IPS-20b (cell line): ENCODE results near the gene MIEF1.
A peak's percentile ranks its signal among the peaks of the same experiment; 100 is the strongest.

Experiments used
- H3K27ac ChIP-seq: one replicate; pipeline ENCODE4 v1.5.1; 2013; ENCODE audit warnings: low read length
- H3K27me3 ChIP-seq: 2 replicates; pipeline ENCODE4 v1.6.1; 2013; ENCODE audit warnings: mild to moderate bottlenecking, low read length, inconsistent platforms; ENCODE audit not compliant: insufficient read depth
- H3K36me3 ChIP-seq: 2 replicates; pipeline ENCODE4 v1.6.1; 2013; ENCODE audit warnings: low read depth, mild to moderate bottlenecking, inconsistent platforms, low read length, moderate library complexity; ENCODE audit not compliant: insufficient read depth
- H3K4me1 ChIP-seq: 2 replicates; pipeline ENCODE4 v1.6.1; 2013; ENCODE audit warnings: mild to moderate bottlenecking, control low read depth, inconsistent platforms, low read length, moderate library complexity; ENCODE audit not compliant: insufficient read depth
- H3K4me3 ChIP-seq: 2 replicates; pipeline ENCODE4 v1.5.1; 2013; ENCODE audit warnings: mild to moderate bottlenecking, low read length, inconsistent platforms
- H3K9ac ChIP-seq: 2 replicates; pipeline ENCODE4 v1.6.1; 2013; ENCODE audit warnings: low read depth, mild to moderate bottlenecking, inconsistent platforms, low read length, moderate library complexity
- H3K9me3 ChIP-seq: 2 replicates; pipeline ENCODE4 v1.6.1; 2013; ENCODE audit warnings: mild to moderate bottlenecking, low read depth, low read length, inconsistent platforms; ENCODE audit not compliant: insufficient read depth

The MIEF1 gene

GRCh38 chr22:39463277-39463676, 38.8 kb upstream of the MIEF1 start:
- Histone ChIP-seq H3K27ac (no peak overlapping the region), H3K9me3 (no peaks in the 10 kb centered on the region), H3K4me3 (no peak overlapping the region), H3K36me3 (no peaks in the 10 kb centered on the region), H3K27me3 (peaks cover 17% of the 10 kb centered on the region), H3K4me1 (peaks cover 4% of the 10 kb centered on the region; the same call in 1 of the 2 replicates), H3K9ac (no peak overlapping the region)

- no peaks in the 10 kb centered on the region for H3K36me3 ChIP-seq
- no peak overlapping the region for H3K4me3 ChIP-seq
- H3K27ac ChIP-seq: no peak overlapping the region
- no peaks in the 10 kb centered on the region for H3K9me3 ChIP-seq
- peaks cover 4% of the 10 kb centered on the region; the same call in 1 of the 2 replicates for H3K4me1 ChIP-seq
- no peak overlapping the region for H3K9ac ChIP-seq
- peaks cover 10% of the 10 kb centered on the region for H3K27me3 ChIP-seq
Observed at GRCh38 chr22:39463931-39464390, 38.1 kb upstream of the MIEF1 start.

- H3K9ac ChIP-seq: no peak overlapping the region
- H3K4me1 ChIP-seq: peaks cover 16% of the 10 kb centered on the region
- H3K27me3 ChIP-seq: no peaks in the 10 kb centered on the region
- H3K4me3 ChIP-seq: no peak overlapping the region
- H3K36me3 ChIP-seq: no peaks in the 10 kb centered on the region
- H3K9me3 ChIP-seq: no peaks in the 10 kb centered on the region
- H3K27ac ChIP-seq: no peak overlapping the region
Observed at GRCh38 chr22:39466228-39467006, 35.7 kb upstream of the MIEF1 start.

GRCh38 chr22:39467390-39467895, 34.6 kb upstream of the MIEF1 start:
- H3K27me3 ChIP-seq: no peaks in the 10 kb centered on the region
- no peak overlapping the region for H3K27ac ChIP-seq
- no peak overlapping the region for H3K4me3 ChIP-seq
- H3K9me3 ChIP-seq: no peaks in the 10 kb centered on the region
- no peaks in the 10 kb centered on the region for H3K36me3 ChIP-seq
- H3K4me1 ChIP-seq: peaks cover 24% of the 10 kb centered on the region
- no peak overlapping the region for H3K9ac ChIP-seq

- H3K9ac ChIP-seq: no peak overlapping the region
- no peak overlapping the region for H3K4me3 ChIP-seq
- no peaks in the 10 kb centered on the region for H3K27me3 ChIP-seq
- H3K36me3 ChIP-seq: no peaks in the 10 kb centered on the region
- H3K4me1 ChIP-seq: peaks cover 24% of the 10 kb centered on the region
- H3K27ac ChIP-seq: no peak overlapping the region
- no peaks in the 10 kb centered on the region for H3K9me3 ChIP-seq
Observed at GRCh38 chr22:39468487-39469325, 33.4 kb upstream of the MIEF1 start.

- Histone ChIP-seq H3K27me3 (no peaks in the 10 kb centered on the region), H3K4me1 (peaks cover 26% of the 10 kb centered on the region), H3K36me3 (no peaks in the 10 kb centered on the region), H3K9ac (no peak overlapping the region), H3K9me3 (no peaks in the 10 kb centered on the region), H3K27ac (no peak overlapping the region), H3K4me3 (no peak overlapping the region)
Observed at GRCh38 chr22:39469326-39469680, 32.8 kb upstream of the MIEF1 start.

- Histone ChIP-seq H3K27me3 (no peaks in the 10 kb centered on the region), H3K36me3 (no peaks in the 10 kb centered on the region), H3K9me3 (no peaks in the 10 kb centered on the region), H3K9ac (peak overlapping the region; percentile 48; the same call in 1 of the 2 replicates), H3K4me1 (peaks cover 32% of the 10 kb centered on the region), H3K27ac (no peak overlapping the region), H3K4me3 (no peak overlapping the region)
Observed at GRCh38 chr22:39469681-39470450, 32.2 kb upstream of the MIEF1 start.

GRCh38 chr22:39470451-39471291, 31.4 kb upstream of the MIEF1 start:
- Histone ChIP-seq H3K36me3 (no peaks in the 10 kb centered on the region), H3K27ac (no peak overlapping the region), H3K27me3 (no peaks in the 10 kb centered on the region), H3K9me3 (no peaks in the 10 kb centered on the region), H3K9ac (peak overlapping the region; percentile 48; the same call in 1 of the 2 replicates), H3K4me1 (peaks cover 36% of the 10 kb centered on the region), H3K4me3 (no peak overlapping the region)

- H3K27me3 ChIP-seq: no peaks in the 10 kb centered on the region
- H3K9ac ChIP-seq: no peak overlapping the region; the same call in 1 of the 2 replicates
- H3K27ac ChIP-seq: no peak overlapping the region
- H3K9me3 ChIP-seq: no peaks in the 10 kb centered on the region
- H3K36me3 ChIP-seq: no peaks in the 10 kb centered on the region
- H3K4me1 ChIP-seq: peaks cover 36% of the 10 kb centered on the region
- H3K4me3 ChIP-seq: no peak overlapping the region
Observed at GRCh38 chr22:39471381-39472141, 30.5 kb upstream of the MIEF1 start.
